Keratinocyte (primary cell): ENCODE data around the gene CHSY3. TPM values are rescaled to one million over a fixed set of nuclear protein-coding genes. Genes with fewer than 3 reads are reported as not detected.

ENCODE experiments used
- DNase-seq: peaks from one replicate; pipeline ENCODE4 v3.0.0-alpha.2; 2011; ENCODE audit warnings: low read depth, missing footprints, low spot score
- FAIRE-seq: peaks from 2 replicates; lab custom pipeline; 2011; peaks lifted over from hg19 to GRCh38; lab: Jason Lieb, UNC
- H2AFZ ChIP-seq: 2 replicates; pipeline ENCODE4 v1.6.0; 2012; ENCODE audit warnings: low read length, control low read depth, inconsistent platforms; ENCODE audit not compliant: control insufficient read depth
- H3K27ac ChIP-seq: 2 replicates; pipeline ENCODE4 v1.5.1; 2011; ENCODE audit warnings: low read length; ENCODE audit not compliant: control insufficient read depth, insufficient read depth
- H3K27me3 ChIP-seq: 3 replicates; pipeline ENCODE4 v1.6.0; 2011; ENCODE audit warnings: low read length; ENCODE audit not compliant: control insufficient read depth, insufficient read depth; ENCODE audit errors: extremely low read depth
- H3K36me3 ChIP-seq, 2 experiments: 2 replicates in 1 of 2; 3 replicates in 1 of 2; pipeline ENCODE4 v1.5.1; 2011; ENCODE audit warnings: low read length in 2 of 2, mild to moderate bottlenecking in 1 of 2; ENCODE audit not compliant: control insufficient read depth in 2 of 2, insufficient read depth in 2 of 2; ENCODE audit errors: extremely low read depth in 1 of 2
- H3K4me1 ChIP-seq: 3 replicates; pipeline ENCODE4 v1.5.1; 2011; ENCODE audit warnings: low read length; ENCODE audit not compliant: control insufficient read depth, insufficient read depth; ENCODE audit errors: extremely low read depth
- H3K4me2 ChIP-seq: 3 replicates; pipeline ENCODE4 v1.6.0; 2011; ENCODE audit warnings: low read depth, low read length; ENCODE audit not compliant: control insufficient read depth, insufficient read depth; ENCODE audit errors: extremely low read depth
- H3K4me3 ChIP-seq, 3 experiments: fragments of 200-600 bp in 1 of 3; sonication (generic) in 1 of 3; 2 replicates in 2 of 3; 3 replicates in 1 of 3; pipeline ENCODE4 v1.5.1; 2011 to 2016; ENCODE audit warnings: low read length in 3 of 3, mild to moderate bottlenecking in 3 of 3, control low read depth in 2 of 3, inconsistent platforms in 1 of 3, low read depth in 1 of 3, mixed read lengths in 1 of 3, mixed run types in 1 of 3, moderate library complexity in 1 of 3; ENCODE audit not compliant: control insufficient read depth in 2 of 3, insufficient read depth in 2 of 3; ENCODE audit errors: extremely low read depth in 1 of 3
- H3K79me2 ChIP-seq: 2 replicates; pipeline ENCODE4 v1.6.0; 2012; ENCODE audit warnings: low read length; ENCODE audit not compliant: control insufficient read depth, insufficient read depth
- H3K9ac ChIP-seq: 3 replicates; pipeline ENCODE4 v1.6.0; 2011; ENCODE audit warnings: low read length; ENCODE audit not compliant: control insufficient read depth, insufficient read depth; ENCODE audit errors: extremely low read depth
- H3K9me1 ChIP-seq: 3 replicates; pipeline ENCODE4 v1.6.0; 2011; ENCODE audit warnings: low read length; ENCODE audit not compliant: control insufficient read depth, insufficient read depth; ENCODE audit errors: extremely low read depth
- H3K9me3 ChIP-seq: 2 replicates; pipeline ENCODE4 v1.5.1; 2012; ENCODE audit warnings: low read depth, low read length; ENCODE audit not compliant: control insufficient read depth
- H4K20me1 ChIP-seq: 3 replicates; pipeline ENCODE4 v1.6.0; 2011; ENCODE audit warnings: low read length; ENCODE audit not compliant: control insufficient read depth, insufficient read depth; ENCODE audit errors: extremely low read depth
- EZH2 ChIP-seq: IDR thresholded peaks from one replicate; pipeline ENCODE4 v1.6.1; 2012; ENCODE audit warnings: inconsistent platforms, mild to moderate bottlenecking, low read length, moderate library complexity
- dilution Hi-C: fragments of 300-500 bp; cut with MboI; formaldehyde crosslinking; loops from one replicate; pipeline ENCODE4 v1.7.0; 2020; ENCODE audit warnings: low sequenced_read_pairs; ENCODE audit not compliant: extremely low pct_ligation_motif_present
- polyA plus RNA-seq, 5 experiments: library from polyadenylated mRNA; depleted of rRNA in 3 of 5; stranded (reverse) in 3 of 5; stranded (forward) in 1 of 5; unstranded in 1 of 5; fragments of >200 nt; gene quantifications; 1 replicate in 1 of 5; 2 replicates in 3 of 5; 3 replicates in 1 of 5; pipeline versions ENCODE4 v1.2.1 to v1.2.3, GENCODE V29; 2011 to 2012; ENCODE audit warnings: missing spikeins in 2 of 5, low read depth in 1 of 5, low replicate concordance in 1 of 5
- TF ChIP-seq, protein P1 (sequence below), 3 experiments: IDR thresholded peaks in 1 of 3; conservative IDR thresholded peaks in 1 of 3; optimal IDR thresholded peaks in 1 of 3; 2 replicates in 2 of 3; 3 replicates in 1 of 3; pipeline versions ENCODE3 to v1.5.1; 2011; ENCODE audit warnings: low read length in 3 of 3, mild to moderate bottlenecking in 3 of 3, moderate library complexity in 2 of 3, control low read depth in 1 of 3, inconsistent platforms in 1 of 3; ENCODE audit not compliant: insufficient read depth in 2 of 3; ENCODE audit errors: extremely low read depth in 1 of 3

The CHSY3 gene
- polyA plus RNA-seq, 1 donor (not counting 4 experiments of a cell fraction or from before 2014, with no cell fraction given), result 0.47 TPM

GRCh38 chr5:129884322-129884721 is 19.9 kb upstream of the CHSY3 start:
- H3K36me3 ChIP-seq, result no peaks in the 10 kb centered on the region
- H4K20me1 ChIP-seq, result no peaks in the 10 kb centered on the region
- FAIRE-seq, result no peak
- H3K27ac ChIP-seq, result no peak overlapping the region
- no peak overlapping the region for H3K9ac ChIP-seq
- dilution Hi-C loops, result no loop called here
- DNase-seq, result no peak
- H3K9me1 ChIP-seq, result no peaks in the 10 kb centered on the region
- no peaks in the 10 kb centered on the region for H3K79me2 ChIP-seq
- no peak overlapping the region for H2AFZ ChIP-seq
- no peaks in the 10 kb centered on the region for H3K4me1 ChIP-seq
- H3K9me3 ChIP-seq, result no peaks in the 10 kb centered on the region
- H3K4me3 ChIP-seq, result no peak overlapping the region
- no peak for TF ChIP-seq EZH2
- TF ChIP-seq, protein P1, sequence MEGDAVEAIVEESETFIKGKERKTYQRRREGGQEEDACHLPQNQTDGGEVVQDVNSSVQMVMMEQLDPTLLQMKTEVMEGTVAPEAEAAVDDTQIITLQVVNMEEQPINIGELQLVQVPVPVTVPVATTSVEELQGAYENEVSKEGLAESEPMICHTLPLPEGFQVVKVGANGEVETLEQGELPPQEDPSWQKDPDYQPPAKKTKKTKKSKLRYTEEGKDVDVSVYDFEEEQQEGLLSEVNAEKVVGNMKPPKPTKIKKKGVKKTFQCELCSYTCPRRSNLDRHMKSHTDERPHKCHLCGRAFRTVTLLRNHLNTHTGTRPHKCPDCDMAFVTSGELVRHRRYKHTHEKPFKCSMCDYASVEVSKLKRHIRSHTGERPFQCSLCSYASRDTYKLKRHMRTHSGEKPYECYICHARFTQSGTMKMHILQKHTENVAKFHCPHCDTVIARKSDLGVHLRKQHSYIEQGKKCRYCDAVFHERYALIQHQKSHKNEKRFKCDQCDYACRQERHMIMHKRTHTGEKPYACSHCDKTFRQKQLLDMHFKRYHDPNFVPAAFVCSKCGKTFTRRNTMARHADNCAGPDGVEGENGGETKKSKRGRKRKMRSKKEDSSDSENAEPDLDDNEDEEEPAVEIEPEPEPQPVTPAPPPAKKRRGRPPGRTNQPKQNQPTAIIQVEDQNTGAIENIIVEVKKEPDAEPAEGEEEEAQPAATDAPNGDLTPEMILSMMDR (optimal IDR thresholded peaks at IDR 0.05 in 1 of 3, IDR thresholded peaks at IDR 0.05 in 1 of 3, conservative IDR thresholded peaks at IDR 0.05 in 1 of 3; ENCODE audit: extremely low read depth in 1 of 3, insufficient read depth in 2 of 3, low read length in 3 of 3), result no peak
- no peaks in the 10 kb centered on the region for H3K27me3 ChIP-seq
- H3K4me2 ChIP-seq, result no peak overlapping the region

DNA sequence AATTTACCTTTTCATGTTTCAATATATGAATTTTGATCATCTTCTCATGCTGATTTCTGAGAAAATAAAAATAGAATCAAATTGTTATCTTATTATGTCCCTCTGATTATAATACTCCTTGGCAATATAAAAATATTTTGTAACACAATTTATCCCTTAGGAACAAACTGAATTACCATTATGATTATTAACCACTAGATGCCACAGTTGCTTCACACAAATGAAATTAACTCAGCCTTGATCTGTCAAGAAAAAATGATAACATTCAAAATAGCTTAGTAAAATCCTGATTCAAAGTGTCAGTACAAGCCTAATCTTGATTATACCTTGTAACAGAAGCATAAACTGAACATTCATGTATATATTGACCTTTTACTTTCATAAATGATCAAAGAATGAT is 4.8 kb upstream of the CHSY3 start:
- Histone ChIP-seq H3K4me3 (no peak overlapping the region), H3K27ac (no peak overlapping the region), H3K27me3 (no peaks in the 10 kb centered on the region), H3K79me2 (no peaks in the 10 kb centered on the region), H3K4me2 (no peak overlapping the region), H3K36me3 (no peaks in the 10 kb centered on the region), H3K9ac (no peak overlapping the region), H3K9me1 (no peaks in the 10 kb centered on the region), H4K20me1 (no peaks in the 10 kb centered on the region), H3K9me3 (no peaks in the 10 kb centered on the region), H3K4me1 (no peaks in the 10 kb centered on the region), H2AFZ (no peak overlapping the region)
- no peak for TF ChIP-seq EZH2
- TF ChIP-seq, protein P1 (optimal IDR thresholded peaks at IDR 0.05 in 1 of 3, IDR thresholded peaks at IDR 0.05 in 1 of 3, conservative IDR thresholded peaks at IDR 0.05 in 1 of 3; ENCODE audit: extremely low read depth in 1 of 3, insufficient read depth in 2 of 3, low read length in 3 of 3), result no peak
- DNase-seq (no peak), FAIRE-seq (no peak)
- dilution Hi-C loops, result no loop called here
